HCT116 (cell line): ENCODE data around the gene ARHGAP10. TPM values are rescaled to one million over a fixed set of nuclear protein-coding genes. Genes with fewer than 3 reads are reported as not detected.

Source experiments
- ATAC-seq: fragments of 200-7000 bp; cut with Tn5 transposase; 2 replicates; pipeline ENCODE4 v1.9.1; 2020; ENCODE audit warnings: mild to moderate bottlenecking, moderate library complexity
- BruUV-seq: library from RNA; stranded (reverse); fragments of 400-500 nt; replicated peaks from 2 replicates; lab custom pipeline; 2021; lab: Mats Ljungman, UMichigan
- CTCF ChIA-PET: fragments of 300-600 bp; sonication (Branson Sonifier 250); formaldehyde crosslinking; loops from one replicate; lab custom pipeline; 2021; ENCODE audit warnings: antibody characterized with exemption; lab: Charles Lee
- POLR2A ChIA-PET: fragments of 300-600, 350-600 bp; sonication (Branson Sonifier 250); formaldehyde crosslinking; loops from one replicate; lab custom pipeline; 2021; ENCODE audit warnings: antibody characterized with exemption; lab: Charles Lee
- RAD21 ChIA-PET, 2 experiments: fragments of 300-600 bp; sonication (Branson Sonifier 250); formaldehyde crosslinking; loops; one replicate each; lab custom pipeline; 2023; ENCODE audit warnings: low total read pairs in 2 of 2; ENCODE audit not compliant: uncharacterized antibody in 2 of 2, unreplicated experiment in 2 of 2, low non-redundant PET in 1 of 2; lab: Charles Lee
- DNase-seq: peaks from one replicate; pipeline ENCODE4 v3.0.0-alpha.2; 2010; ENCODE audit warnings: low read depth, low spot score
- H2AFZ ChIP-seq: fragments of 200-600 bp; shearing (Covaris generic), sonication (generic); 2 replicates; pipeline ENCODE4 v1.6.1; 2017; ENCODE audit warnings: low read depth, mixed run types, mixed read lengths, antibody characterized with exemption, low read length; ENCODE audit not compliant: poor library complexity, severe bottlenecking
- H3K27ac ChIP-seq: 2 replicates; pipeline ENCODE4 v1.5.1; 2012; ENCODE audit warnings: low read depth, low read length
- H3K27me3 ChIP-seq: fragments of 200-600 bp; sonication (generic); 2 replicates; pipeline ENCODE4 v1.6.1; 2016; ENCODE audit warnings: mixed run types, low read length, mixed read lengths; ENCODE audit not compliant: insufficient read depth
- H3K36me3 ChIP-seq, 2 experiments: fragments of 200-500 bp in 1 of 2; fragments of 200-600 bp in 1 of 2; sonication (Bioruptor generic) in 1 of 2; sonication (generic) in 1 of 2; 2 replicates each; pipeline versions ENCODE4 v1.5.1 to v1.6.1; 2014 to 2016; ENCODE audit warnings: low read length in 2 of 2, inconsistent platforms in 1 of 2, mixed read lengths in 1 of 2, mixed run types in 1 of 2; ENCODE audit not compliant: insufficient read depth in 2 of 2, control insufficient read depth in 1 of 2
- H3K4me1 ChIP-seq, 2 experiments: fragments of 200-600 bp in 1 of 2; sonication (generic) in 1 of 2; 2 replicates each; pipeline versions ENCODE4 v1.5.1 to v1.6.1; 2012 to 2017; ENCODE audit warnings: low read length in 2 of 2, inconsistent platforms in 1 of 2, mild to moderate bottlenecking in 1 of 2, mixed read lengths in 1 of 2, mixed run types in 1 of 2, moderate library complexity in 1 of 2; ENCODE audit not compliant: insufficient read depth in 2 of 2, control insufficient read depth in 1 of 2
- H3K4me2 ChIP-seq: fragments of 200-600 bp; sonication (generic); 2 replicates; pipeline ENCODE4 v1.6.1; 2017; ENCODE audit warnings: mixed run types, low read length, mixed read lengths
- H3K4me3 ChIP-seq, 2 experiments: fragments of 200-600 bp in 1 of 2; sonication (generic) in 1 of 2; replicated peaks in 1 of 2; 2 replicates each; pipeline ENCODE4 v1.5.1; 2011 to 2016; ENCODE audit warnings: low read length in 2 of 2, control low read depth in 1 of 2, low read depth in 1 of 2, mild to moderate bottlenecking in 1 of 2, mixed read lengths in 1 of 2, mixed run types in 1 of 2
- H3K79me2 ChIP-seq: fragments of 200-600 bp; sonication (generic); 2 replicates; pipeline ENCODE4 v1.6.1; 2017; ENCODE audit warnings: mild to moderate bottlenecking, mixed run types, low read length, moderate library complexity, mixed read lengths; ENCODE audit not compliant: insufficient read depth
- H3K9ac ChIP-seq: fragments of 200-600 bp; sonication (generic); 2 replicates; pipeline ENCODE4 v1.6.1; 2016; ENCODE audit warnings: low read length, mixed read lengths
- H3K9me2 ChIP-seq: fragments of 200-600 bp; sonication (generic), shearing (Covaris generic); 2 replicates; pipeline ENCODE4 v1.6.1; 2017; ENCODE audit warnings: mixed run types, mild to moderate bottlenecking, moderate library complexity; ENCODE audit not compliant: insufficient read depth
- H3K9me3 ChIP-seq, 2 experiments: fragments of 200-500 bp in 1 of 2; fragments of 200-600 bp in 1 of 2; sonication (Bioruptor generic) in 1 of 2; sonication (generic) in 1 of 2; 2 replicates each; pipeline ENCODE4 v1.6.1; 2014 to 2017; ENCODE audit warnings: low read length in 2 of 2, mixed read lengths in 2 of 2, inconsistent platforms in 1 of 2, low read depth in 1 of 2, mild to moderate bottlenecking in 1 of 2, mixed run types in 1 of 2, moderate library complexity in 1 of 2; ENCODE audit not compliant: control insufficient read depth in 1 of 2, insufficient read depth in 1 of 2
- H4K20me1 ChIP-seq: fragments of 200-600 bp; sonication (generic), shearing (Covaris generic); 2 replicates; pipeline ENCODE4 v1.6.1; 2017; ENCODE audit warnings: mixed run types, mild to moderate bottlenecking, moderate library complexity; ENCODE audit not compliant: insufficient read depth
- ATF3 ChIP-seq: IDR thresholded peaks from 2 replicates; pipeline ENCODE4 v1.6.1; 2012
- CEBPB ChIP-seq: IDR thresholded peaks from 2 replicates; pipeline ENCODE4 v1.6.1; 2012; ENCODE audit warnings: low read depth
- EZH2phosphoT487 ChIP-seq: fragments of 200-600 bp; IDR thresholded peaks from 2 replicates; pipeline ENCODE4 v1.6.1; 2018; ENCODE audit warnings: antibody characterized with exemption, borderline replicate concordance
- FOSL1 ChIP-seq: IDR thresholded peaks from 2 replicates; pipeline ENCODE4 v1.6.1; 2012; ENCODE audit warnings: low read depth
- JUND ChIP-seq: IDR thresholded peaks from 2 replicates; pipeline ENCODE4 v1.6.1; 2012
- SIN3A ChIP-seq: IDR thresholded peaks from 2 replicates; pipeline ENCODE4 v1.6.1; 2012; ENCODE audit warnings: low read depth
- ZBTB33 ChIP-seq: IDR thresholded peaks from 2 replicates; pipeline ENCODE4 v1.6.1; 2011; ENCODE audit warnings: mild to moderate bottlenecking, low read length, moderate library complexity; ENCODE audit not compliant: insufficient replicate concordance; ENCODE audit errors: extremely low read depth
- ZNF274 ChIP-seq: fragments of 200-500 bp; sonication (Bioruptor generic); IDR thresholded peaks from 2 replicates; pipeline ENCODE4 v1.6.1; 2014; ENCODE audit warnings: mild to moderate bottlenecking, low read depth, low read length, inconsistent platforms
- intact Hi-C: fragments of 100-400 bp; cut with micrococcal nuclease; formaldehyde crosslinking; loops from 2 replicates; pipeline ENCODE4 v1.10.0; 2022
- total RNA-seq: library from RNA; stranded (reverse); gene quantifications from one replicate; pipeline ENCODE4 v1.2.1, GENCODE V29; 2021; ENCODE audit not compliant: unreplicated experiment

The ARHGAP10 gene
- total RNA-seq, 1 experiment from 2014 or later: 24.7 TPM

GRCh38 chr4:147791341-147791740 lies 59.5 kb downstream of the ARHGAP10 start:
- ChIA-PET CTCF (no interaction called here), POLR2A (no interaction called here), RAD21 (no interaction called here)
- Histone ChIP-seq H3K4me1 (peaks cover 29 to 63% of the 10 kb centered on the region in 2 experiments), H3K36me3 (no peaks in the 10 kb centered on the region), H3K27me3 (no peaks in the 10 kb centered on the region), H3K79me2 (peaks cover 74% of the 10 kb centered on the region), H2AFZ (no peak overlapping the region), H3K9me3 (no peaks in the 10 kb centered on the region), H4K20me1 (no peaks in the 10 kb centered on the region; the same call in 1 of the 2 replicates), H3K4me2 (no peak overlapping the region), H3K9ac (no peak overlapping the region), H3K27ac (no peak overlapping the region), H3K4me3 (no peak overlapping the region), H3K9me2 (no peaks in the 10 kb centered on the region)
- ATAC-seq (no peak), DNase-seq (no peak)
- BruUV-seq: no TSS peak
- TF ChIP-seq ZBTB33: no peak
- TF ChIP-seq CEBPB: no peak
- TF ChIP-seq JUND: no peak
- TF ChIP-seq FOSL1: no peak
- intact Hi-C loops: no loop called here

GRCh38 chr4:147791865-147792264 lies 60.0 kb downstream of the ARHGAP10 start:
- H3K4me1 ChIP-seq: peaks cover 27 to 59% of the 10 kb centered on the region in 2 experiments
- H3K36me3 ChIP-seq: no peaks in the 10 kb centered on the region
- H3K4me3 ChIP-seq: no peak overlapping the region
- H3K27me3 ChIP-seq: no peaks in the 10 kb centered on the region
- no peaks in the 10 kb centered on the region for H3K9me2 ChIP-seq
- ATAC-seq (no peak), DNase-seq (no peak)
- no peak overlapping the region for H2AFZ ChIP-seq
- H3K27ac ChIP-seq: no peak overlapping the region
- TF ChIP-seq CEBPB: no peak
- no peak for TF ChIP-seq SIN3A
- TF ChIP-seq ZNF274: no peak
- no peak for TF ChIP-seq EZH2phosphoT487
- TF ChIP-seq ATF3: no peak
- H4K20me1 ChIP-seq: no peaks in the 10 kb centered on the region; the same call in 1 of the 2 replicates
- CTCF ChIA-PET: no interaction called here
- intact Hi-C loops: no loop called here
- H3K9me3 ChIP-seq: no peaks in the 10 kb centered on the region
- H3K9ac ChIP-seq: no peak overlapping the region
- peaks cover 73% of the 10 kb centered on the region for H3K79me2 ChIP-seq
- no peak overlapping the region for H3K4me2 ChIP-seq
- RAD21 ChIA-PET: no interaction called here
- no TSS peak for BruUV-seq
- POLR2A ChIA-PET: no interaction called here
